HUDEP-2 (cell line): ENCODE results near the gene ABHD15.
"Not testable (repeated sequence)": the region's sequence is repeated elsewhere in the genome, so short reads cannot be mapped to it uniquely, and the experiment has no call there.

ENCODE experiments used
- DNase-seq, 76 experiments: peaks; one replicate each; lab custom pipeline; 2025; ENCODE audit not compliant: unreplicated experiment in 76 of 76; lab: John Stamatoyannopoulos, UW

ABHD15 gene

GRCh38 chr17:29571883-29572681 is 5.2 kb upstream of the ABHD15 start:
- no peak for DNase-seq

DNA sequence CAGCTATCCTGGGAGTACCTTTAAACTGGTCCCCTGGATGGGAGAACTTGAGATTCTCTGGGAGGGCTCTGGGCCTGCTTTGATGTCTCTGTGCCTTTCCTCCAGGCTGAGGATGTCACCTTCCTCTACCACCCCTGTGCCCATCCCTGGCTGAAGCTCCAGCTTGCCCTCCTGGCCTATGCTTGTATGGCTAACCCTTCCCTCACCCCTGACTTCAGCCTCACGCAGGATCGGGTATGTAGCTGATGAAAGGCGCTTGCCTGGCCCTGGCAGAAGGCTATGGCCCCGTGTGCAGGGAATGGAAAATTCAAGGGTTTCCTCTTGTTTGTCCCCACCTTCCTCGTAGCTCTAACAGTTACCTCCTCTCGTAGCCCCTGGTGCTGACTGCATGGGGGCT is 4.6 kb upstream of the ABHD15 start:
- no peak for DNase-seq

DNA sequence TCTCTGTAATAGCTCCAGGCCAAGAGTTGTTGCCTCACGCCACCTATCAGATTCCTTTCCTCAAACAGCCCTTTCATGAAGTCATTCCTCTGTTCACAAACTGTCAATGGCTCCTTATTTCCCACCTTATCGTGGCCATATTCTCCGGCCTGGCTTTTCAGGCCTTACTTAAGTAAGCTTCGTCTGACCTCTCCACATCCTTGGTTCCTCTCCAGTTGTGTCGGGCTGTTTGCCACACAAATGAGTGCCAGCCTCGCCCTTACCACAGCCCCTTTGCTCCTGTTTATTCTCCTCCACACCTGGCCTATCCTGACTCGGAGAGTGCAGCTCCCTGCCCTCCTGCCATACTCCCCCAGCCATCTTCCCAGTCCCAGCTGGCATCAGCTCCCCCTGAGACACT is 3.7 kb upstream of the ABHD15 start:
- DNase-seq: no peak

DNA sequence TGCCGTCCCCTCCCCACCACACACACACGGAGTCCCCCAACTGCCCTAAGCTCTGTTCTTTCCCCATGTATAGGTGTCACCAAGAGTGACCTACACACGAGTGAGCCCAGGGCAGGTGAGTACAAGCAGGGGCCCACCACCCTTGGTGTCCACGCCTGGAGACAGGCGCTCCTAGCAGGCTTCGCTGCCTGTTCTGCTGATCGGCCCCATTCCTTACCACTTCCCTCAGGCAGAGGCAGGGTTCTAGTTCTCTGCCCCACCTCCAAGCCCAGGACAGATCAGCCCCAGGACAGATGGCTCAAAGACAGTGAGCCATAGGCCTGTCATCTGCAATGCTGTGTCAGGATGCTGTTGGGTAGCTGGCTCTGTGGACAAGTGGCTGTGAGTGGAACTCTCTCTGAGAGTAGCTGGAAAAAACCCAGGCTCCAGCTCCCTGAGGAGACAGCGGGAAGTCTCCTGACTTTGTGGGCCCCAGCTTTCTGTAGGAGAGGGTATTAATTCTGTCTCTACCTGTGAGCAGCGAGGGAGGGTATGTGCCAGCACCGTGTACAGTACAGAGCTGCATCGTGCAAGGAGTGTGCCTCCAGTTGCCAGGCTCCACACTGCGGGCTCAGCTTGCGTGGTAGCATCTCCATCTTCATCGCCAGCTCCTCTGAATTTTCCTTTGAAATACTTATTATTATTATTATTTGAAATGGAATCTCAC is 2.6 kb upstream of the ABHD15 start:
- DNase-seq: no peak

GRCh38 chr17:29568331-29569244 is 1.8 kb upstream of the ABHD15 start, which contains the start of gene TP53I13:
TP53I13 (plus strand) TSS chr17:29568701; CDS start chr17:29568759, 58 bp downstream.
- peak in 60 of 76 experiments; percentile 6 to 76 (median 56) for DNase-seq

GRCh38 chr17:29567554-29568330 is 905 bp upstream of the ABHD15 start:
- peak in 54 of 76 experiments; percentile 4 to 72 (median 47) for DNase-seq

DNA sequence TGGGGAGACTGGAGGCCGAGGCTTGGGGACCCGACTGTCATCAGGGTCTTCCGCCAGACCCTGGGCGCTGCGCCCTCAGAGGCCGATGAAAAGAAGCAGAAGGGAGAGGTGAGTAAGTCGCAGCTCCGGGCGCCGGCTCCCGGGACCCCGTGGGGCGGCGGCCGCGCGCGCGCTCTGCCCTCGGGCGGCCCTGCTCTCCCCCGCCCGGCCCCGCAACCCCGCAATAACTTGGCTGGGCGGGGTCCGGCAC is 392 bp upstream of the ABHD15 start:
- DNase-seq: peak in 1 of 76 experiments; percentile 26

DNA sequence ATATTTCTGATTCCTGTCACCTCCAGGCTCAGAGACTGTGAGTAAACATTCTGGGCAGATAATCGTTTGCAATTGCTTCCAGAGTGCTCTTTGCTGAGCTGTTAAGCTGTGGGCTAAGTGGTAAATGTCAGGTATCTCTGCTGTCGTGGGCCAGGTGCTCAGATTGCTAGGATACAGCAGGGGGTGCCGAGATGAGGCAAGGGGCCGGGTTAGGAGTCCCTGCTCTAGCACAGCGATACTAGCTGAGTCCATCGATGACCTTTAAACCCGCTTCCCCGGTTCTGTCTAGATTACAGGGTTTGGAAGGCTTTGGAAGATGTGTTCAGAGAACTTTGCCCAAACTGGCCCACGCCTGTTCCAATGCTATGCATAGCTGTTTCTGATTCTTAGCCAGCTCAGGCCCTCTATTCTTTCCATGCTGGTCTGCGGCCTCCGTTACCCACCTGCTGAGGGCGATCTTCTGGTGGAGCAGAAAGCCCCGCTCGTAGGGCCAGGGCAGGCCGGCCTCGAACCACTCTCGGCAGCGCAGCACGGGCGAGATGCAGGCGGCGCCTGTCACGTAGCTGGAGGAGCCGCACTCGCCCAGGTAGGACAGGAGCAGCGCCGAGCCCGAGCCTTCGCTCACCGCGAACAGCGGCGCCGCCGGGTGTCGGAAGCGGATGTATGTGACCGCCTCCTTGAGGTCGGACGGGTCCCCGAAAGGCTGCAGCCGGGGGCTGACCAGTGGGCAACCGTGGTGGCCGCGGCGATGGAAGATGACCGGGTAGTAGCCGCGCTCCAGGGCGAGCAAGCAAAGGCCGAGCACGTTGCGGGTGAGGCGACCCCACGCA is 979 bp downstream of the ABHD15 start:
- DNase-seq: peak in 9 of 76 experiments; percentile 7 to 35 (median 18)

DNA sequence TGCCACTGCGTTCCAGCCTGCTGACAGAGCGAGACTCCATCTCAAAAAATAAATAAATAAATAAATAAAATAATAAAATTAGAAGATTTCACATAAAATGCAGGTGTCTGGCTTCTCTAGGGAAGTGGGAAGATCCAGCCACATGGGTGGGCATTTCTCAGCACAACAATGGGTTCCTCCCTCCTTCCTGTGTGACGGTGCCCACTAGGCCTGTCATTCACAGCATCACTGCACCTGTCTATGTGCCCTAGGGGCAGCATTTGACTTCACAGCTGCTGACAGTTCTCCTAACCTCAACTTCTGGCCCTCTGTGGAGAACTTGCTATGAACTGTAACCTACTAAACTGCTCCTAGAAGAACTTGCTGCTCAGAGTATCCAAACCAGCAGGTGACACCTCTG is 3.0 kb downstream of the ABHD15 start:
- DNase-seq: no peak

DNA sequence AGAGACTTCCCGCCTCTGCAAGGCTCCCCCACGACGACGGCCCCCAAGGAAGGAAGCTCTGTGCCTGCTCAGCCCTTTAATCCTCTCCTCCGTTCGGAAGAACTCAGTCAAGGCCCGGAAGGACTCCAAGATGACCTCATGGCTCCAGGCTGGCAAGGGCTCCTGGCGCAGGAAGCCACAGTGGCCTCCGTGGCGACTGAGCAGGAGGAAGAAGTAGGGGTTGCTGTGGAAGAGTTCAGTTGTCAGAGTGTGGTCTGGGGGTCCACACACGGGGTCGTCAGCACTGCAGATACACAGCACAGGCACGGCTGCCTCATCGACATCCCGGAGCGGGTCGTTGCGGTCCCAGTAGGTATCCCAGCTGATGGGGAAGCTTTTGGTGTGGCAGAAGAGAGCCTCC is 4.2 kb downstream of the ABHD15 start:
- no peak for DNase-seq

GRCh38 chr17:29561554-29562517 is 5.0 kb downstream of the ABHD15 start:
- no peak for DNase-seq

DNA sequence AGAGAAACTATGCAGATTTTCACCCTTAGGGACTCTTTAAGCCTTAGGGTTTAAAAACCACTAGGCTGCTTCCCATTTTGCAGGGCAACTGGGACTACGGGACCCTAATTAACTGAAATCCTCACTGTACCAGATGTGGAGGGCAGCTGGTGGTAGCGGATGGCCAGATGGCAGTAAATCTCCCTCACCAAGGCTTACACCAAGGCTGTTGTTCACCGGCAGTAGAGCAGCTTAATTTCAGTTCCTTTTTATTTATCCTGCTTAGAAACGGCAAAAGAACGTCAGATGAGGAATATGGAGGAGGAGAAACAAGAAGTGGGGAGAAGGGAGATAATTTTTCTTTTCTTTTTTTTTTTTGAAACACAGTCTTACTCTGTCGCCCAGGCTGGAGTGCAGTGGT is 6.5 kb downstream of the ABHD15 start:
- no peak for DNase-seq

GRCh38 chr17:29559640-29560039 is 7.2 kb downstream of the ABHD15 start:
- DNase-seq: no peak

- DNase-seq: not testable (repeated sequence)
These were observed 8.7 kb downstream of the ABHD15 start for GRCh38 chr17:29558139-29558538.

DNA sequence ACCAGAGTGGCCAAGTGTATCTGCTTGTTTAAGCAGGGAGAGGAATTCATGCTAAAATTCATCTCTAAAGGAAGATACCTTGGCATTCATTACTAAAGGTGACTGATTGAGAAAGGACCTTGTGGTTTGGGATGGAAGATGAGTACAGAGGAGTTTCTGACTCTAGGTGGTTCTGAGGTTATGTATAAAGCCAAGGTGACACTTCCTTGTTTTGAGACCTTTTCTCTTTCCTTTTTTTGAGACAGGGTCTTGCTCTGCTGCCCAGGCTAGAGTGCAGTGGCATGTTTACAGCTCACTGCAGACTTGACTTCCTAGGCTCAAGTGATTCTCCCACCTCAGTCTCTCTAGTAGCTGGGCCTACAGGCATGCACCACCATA is 9.1 kb downstream of the ABHD15 start:
- DNase-seq: no peak

DNA sequence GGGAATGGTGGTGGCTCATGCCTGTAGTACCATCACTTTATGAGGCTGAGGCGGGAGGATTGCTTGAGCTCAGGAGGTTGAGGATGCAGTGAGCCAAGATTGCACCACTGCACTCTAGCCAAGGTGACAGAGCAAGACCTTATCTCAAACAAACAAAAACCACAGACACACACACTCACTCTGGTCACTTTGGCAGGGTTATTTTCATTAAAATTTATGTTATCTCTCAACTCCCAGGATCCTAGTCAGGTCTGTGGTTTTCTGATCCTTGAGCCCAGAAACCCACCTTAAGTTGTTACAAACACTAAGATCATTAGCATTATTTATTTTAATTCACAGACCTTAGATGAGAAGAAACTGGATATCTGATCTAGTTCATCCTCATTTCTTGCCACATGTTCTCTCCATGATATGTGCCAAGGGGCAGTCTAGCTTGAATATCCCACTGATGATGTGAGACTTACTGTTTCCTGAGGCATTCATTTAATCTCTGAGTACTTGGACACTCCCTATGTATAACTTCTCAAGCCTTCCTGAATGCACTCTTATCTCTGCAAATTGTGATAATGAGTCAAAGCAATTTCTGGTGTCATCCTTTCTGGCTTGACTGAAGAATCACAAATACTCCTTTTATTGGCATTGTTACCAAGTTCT is 9.6 kb downstream of the ABHD15 start:
- DNase-seq: peak in 23 of 76 experiments; percentile 2 to 48 (median 21)

DNA sequence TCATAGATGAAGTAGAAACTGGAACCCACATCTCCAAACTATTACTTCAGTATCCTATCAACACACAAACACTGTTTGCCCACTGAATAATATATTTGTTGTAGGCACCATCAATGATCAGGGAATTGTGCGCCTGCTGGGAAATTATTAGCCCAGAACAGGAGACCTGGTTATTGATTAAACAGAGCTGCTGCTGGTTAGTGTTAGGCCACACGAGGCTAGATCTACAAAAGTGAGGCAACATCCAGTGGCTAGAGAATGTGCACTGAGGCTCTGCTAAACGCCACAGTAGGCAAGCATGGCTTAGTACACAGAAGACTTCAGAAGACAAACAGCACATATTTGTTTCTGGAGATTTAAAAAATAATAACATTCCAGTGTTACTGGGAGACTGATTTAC is 11.0 kb downstream of the ABHD15 start:
- DNase-seq: no peak
